HG02798 (cell line): ENCODE results near the gene SERPINA5.
"Not testable (repeated sequence)": the region's sequence is repeated elsewhere in the genome, so short reads cannot be mapped to it uniquely, and the experiment has no call there.

Experiments
- ATAC-seq: cut with Tn5 transposase; IDR thresholded peaks from one replicate; pipeline ENCODE4 v1.9.1; 2021; ENCODE audit warnings: mild to moderate bottlenecking; ENCODE audit not compliant: unreplicated experiment, poor library complexity

The SERPINA5 gene

GRCh38 chr14:94620597-94620996, 39.4 kb downstream of the SERPINA5 start:
- no peak for ATAC-seq

- ATAC-seq, result no peak
Observed at GRCh38 chr14:94621358-94622134, 40.3 kb downstream of the SERPINA5 start.

- no peak for ATAC-seq
Observed at GRCh38 chr14:94622653-94623421, 41.6 kb downstream of the SERPINA5 start.

GRCh38 chr14:94623422-94623809, 42.2 kb downstream of the SERPINA5 start:
- no peak for ATAC-seq

GRCh38 chr14:94623856-94624499, 42.8 kb downstream of the SERPINA5 start:
- no peak for ATAC-seq

- no peak for ATAC-seq
Observed at GRCh38 chr14:94624537-94625352, 43.5 kb downstream of the SERPINA5 start.

- no peak for ATAC-seq
Observed at GRCh38 chr14:94625353-94625635, 44.1 kb downstream of the SERPINA5 start.

- ATAC-seq, result no peak
Observed at GRCh38 chr14:94628578-94628977, 47.4 kb downstream of the SERPINA5 start.

GRCh38 chr14:94630396-94630795, 49.2 kb downstream of the SERPINA5 start:
- no peak for ATAC-seq

GRCh38 chr14:94631050-94631449, 49.8 kb downstream of the SERPINA5 start:
- no peak for ATAC-seq

GRCh38 chr14:94631536-94632304, 50.5 kb downstream of the SERPINA5 start:
- no peak for ATAC-seq

- ATAC-seq, result no peak
Observed at GRCh38 chr14:94632305-94632590, 51.0 kb downstream of the SERPINA5 start.

GRCh38 chr14:94633121-94633520, 51.9 kb downstream of the SERPINA5 start:
- no peak for ATAC-seq

- no peak for ATAC-seq
Observed at GRCh38 chr14:94635154-94635553, 53.9 kb downstream of the SERPINA5 start.

GRCh38 chr14:94636744-94637412, 55.7 kb downstream of the SERPINA5 start:
- ATAC-seq, result no peak

- ATAC-seq, result not testable (repeated sequence)
Observed at GRCh38 chr14:94637814-94638213, 56.6 kb downstream of the SERPINA5 start.

GRCh38 chr14:94638339-94638738, 57.1 kb downstream of the SERPINA5 start:
- ATAC-seq, result no peak

- ATAC-seq, result no peak
Observed at GRCh38 chr14:94638961-94639817, 58.0 kb downstream of the SERPINA5 start.
